Activated CD4-positive, alpha-beta T cell treated with anti-CD3 and anti-CD28 coated beads, Interleukin-2, amount 50 U/mL, for 16 hours (primary cell): ENCODE measurements around the gene VAMP5.
"Not testable (repeated sequence)": the region's sequence is repeated elsewhere in the genome, so short reads cannot be mapped to it uniquely, and the experiment has no call there.

Source experiments
- DNase-seq: peaks from one replicate; pipeline ENCODE4 v3.0.0-alpha.2; 2020

Gene VAMP5

GRCh38 chr2:85551698-85552678, 32.2 kb upstream of the VAMP5 start:
- DNase-seq: peak; percentile 87

- no peak for DNase-seq
These were observed 31.0 kb upstream of the VAMP5 start for GRCh38 chr2:85553184-85553583.

GRCh38 chr2:85554980-85555612, 29.1 kb upstream of the VAMP5 start:
- no peak for DNase-seq

GRCh38 chr2:85557130-85557529, 27.1 kb upstream of the VAMP5 start:
- DNase-seq: no peak

- DNase-seq: no peak
These were observed 26.1 kb upstream of the VAMP5 start for GRCh38 chr2:85558160-85558559.

- not testable (repeated sequence) for DNase-seq
These were observed 23.9 kb upstream of the VAMP5 start for GRCh38 chr2:85560403-85560726.

- DNase-seq: no peak
These were observed 23.4 kb upstream of the VAMP5 start for GRCh38 chr2:85560812-85561279.

GRCh38 chr2:85561280-85562212, 22.7 kb upstream of the VAMP5 start, which contains the start of gene GGCX:
GGCX (minus strand) TSS chr2:85561493; CDS start chr2:85561428, 65 bp downstream.
- peak; percentile 97 for DNase-seq

GRCh38 chr2:85564144-85564563, 20.1 kb upstream of the VAMP5 start:
- DNase-seq: no peak

GRCh38 chr2:85566265-85566664, 18.0 kb upstream of the VAMP5 start:
- DNase-seq: no peak

- DNase-seq: no peak
These were observed 8.5 kb upstream of the VAMP5 start for GRCh38 chr2:85575739-85576138.

- DNase-seq: no peak
These were observed 7.2 kb upstream of the VAMP5 start for GRCh38 chr2:85577063-85577385.

- DNase-seq: peak; percentile 59
These were observed 6.6 kb upstream of the VAMP5 start, which contains the start of gene VAMP8 for GRCh38 chr2:85577386-85578242. VAMP8 (plus strand) TSS chr2:85577586; CDS start chr2:85577647, 61 bp downstream.

GRCh38 chr2:85578243-85579180, 5.7 kb upstream of the VAMP5 start:
- DNase-seq: peak; percentile 29

- no peak for DNase-seq
These were observed 4.8 kb upstream of the VAMP5 start for GRCh38 chr2:85579266-85579935.

GRCh38 chr2:85580206-85580605, 4.0 kb upstream of the VAMP5 start:
- DNase-seq: no peak

GRCh38 chr2:85582492-85582891, 1.7 kb upstream of the VAMP5 start:
- no peak for DNase-seq

- peak; percentile 40 for DNase-seq
These were observed 421 bp upstream of the VAMP5 start for GRCh38 chr2:85583667-85584353.
